Stimulated activated CD4-positive, alpha-beta T cell treated with anti-CD3 and anti-CD28 coated beads, Interleukin-1b, Interleukin-23, amount 100 ng/mL, for 4 hours (primary cell): ENCODE measurements around the gene AGPS.

Source experiments
- DNase-seq, 2 donors: peaks; one replicate each; pipeline ENCODE4 v3.0.0-alpha.2; 2020; ENCODE audit warnings: low read depth in 2 of 2

Gene AGPS

GRCh38 chr2:177551989-177552421 is 159.4 kb downstream of the AGPS start:
- no peak for DNase-seq

GRCh38 chr2:177552422-177553175 is 160.0 kb downstream of the AGPS start:
- DNase-seq, result peak; percentile 73 to 80

GRCh38 chr2:177553176-177553884 is 160.8 kb downstream of the AGPS start:
- no peak for DNase-seq

- no peak for DNase-seq
Observed at GRCh38 chr2:177554365-177554764, 161.8 kb downstream of the AGPS start.

GRCh38 chr2:177556153-177556552 is 163.6 kb downstream of the AGPS start:
- no peak for DNase-seq

- no peak for DNase-seq
Observed at GRCh38 chr2:177557794-177558193, 165.2 kb downstream of the AGPS start.

- DNase-seq, result no peak
Observed at GRCh38 chr2:177559638-177560037, 167.1 kb downstream of the AGPS start.

- DNase-seq, result no peak
Observed at GRCh38 chr2:177568390-177568789, 175.8 kb downstream of the AGPS start.

GRCh38 chr2:177568893-177569292 is 176.3 kb downstream of the AGPS start:
- no peak for DNase-seq

- DNase-seq, result no peak
Observed at GRCh38 chr2:177572236-177572671, 179.7 kb downstream of the AGPS start.

- DNase-seq, result no peak
Observed at GRCh38 chr2:177573120-177573519, 180.5 kb downstream of the AGPS start.

GRCh38 chr2:177574356-177574755 is 181.8 kb downstream of the AGPS start:
- DNase-seq, result no peak

GRCh38 chr2:177575358-177575757 is 182.8 kb downstream of the AGPS start:
- DNase-seq, result no peak

GRCh38 chr2:177577075-177577474 is 184.5 kb downstream of the AGPS start:
- no peak for DNase-seq

GRCh38 chr2:177578454-177578853 is 185.9 kb downstream of the AGPS start:
- no peak for DNase-seq

GRCh38 chr2:177579486-177580036 is 187.0 kb downstream of the AGPS start:
- no peak for DNase-seq

- DNase-seq, result no peak
Observed at GRCh38 chr2:177582000-177582399, 189.4 kb downstream of the AGPS start.

GRCh38 chr2:177584030-177584692 is 191.6 kb downstream of the AGPS start:
- DNase-seq, result no peak

- no peak for DNase-seq
Observed at GRCh38 chr2:177585234-177585863, 192.8 kb downstream of the AGPS start.

GRCh38 chr2:177586154-177586553 is 193.6 kb downstream of the AGPS start:
- no peak for DNase-seq

GRCh38 chr2:177587371-177587770 is 194.8 kb downstream of the AGPS start:
- no peak for DNase-seq

- no peak for DNase-seq
Observed at GRCh38 chr2:177588671-177589070, 196.1 kb downstream of the AGPS start.
